ENCODE results near the gene LRRC19.

LRRC19 gene

GRCh38 chr9:26955921-26956859 is 49.3 kb downstream of the LRRC19 start, which contains the start of gene IFT74:
TSS of gene IFT74 (plus strand) at chr9:26956412. CDS start at chr9:26961968, 5,556 bp downstream.
- peak; percentile 98 for DNase-seq

- no peak for DNase-seq
Measured at GRCh38 chr9:26955222-26955903, 50.1 kb downstream of the LRRC19 start.

- no peak for DNase-seq
Measured at GRCh38 chr9:26954050-26954508, 51.4 kb downstream of the LRRC19 start.

- DNase-seq: no peak
Measured at GRCh38 chr9:26951794-26952193, 53.7 kb downstream of the LRRC19 start.

- DNase-seq: no peak
Measured at GRCh38 chr9:26950521-26950920, 55.0 kb downstream of the LRRC19 start.

GRCh38 chr9:26949637-26950069 is 55.8 kb downstream of the LRRC19 start:
- DNase-seq: no peak

- DNase-seq: no peak
Measured at GRCh38 chr9:26947736-26948135, 57.7 kb downstream of the LRRC19 start.

- DNase-seq: peak; percentile 87
Measured at GRCh38 chr9:26946753-26947727, 58.4 kb downstream of the LRRC19 start, which contains the start of gene PLAA. TSS of gene PLAA (minus strand) at chr9:26947242. CDS start at chr9:26947045, 197 bp downstream.

GRCh38 chr9:26945591-26945990 is 59.9 kb downstream of the LRRC19 start:
- DNase-seq: no peak

Data from kidney glomerular epithelial cell (primary cell).